H9 (cell line): ENCODE measurements around the gene DPP3. TPM values are rescaled to one million over a fixed set of nuclear protein-coding genes. Genes with fewer than 3 reads are reported as not detected.

ENCODE experiments used
- DNase-seq: peaks from one replicate; pipeline ENCODE4 v3.0.0-alpha.2; 2017
- H2AFZ ChIP-seq: one replicate; pipeline ENCODE4 v1.6.1; 2013; ENCODE audit warnings: mild to moderate bottlenecking, low read length, control low read depth, moderate library complexity
- H2AK5ac ChIP-seq: 2 replicates; pipeline ENCODE4 v1.6.1; 2013; ENCODE audit warnings: low read length, control low read depth, mixed read lengths; ENCODE audit not compliant: insufficient read length
- H2BK120ac ChIP-seq: one replicate; pipeline ENCODE4 v1.6.1; 2013; ENCODE audit warnings: low read depth, mild to moderate bottlenecking, low read length, control low read depth, inconsistent platforms; ENCODE audit not compliant: poor library complexity, severe bottlenecking
- H2BK12ac ChIP-seq: 2 replicates; pipeline ENCODE4 v1.6.1; 2013; ENCODE audit warnings: low read length, control low read depth, mixed read lengths, low read depth; ENCODE audit not compliant: insufficient read length
- H2BK15ac ChIP-seq: 2 replicates; pipeline ENCODE4 v1.6.1; 2013; ENCODE audit warnings: low read depth, low read length, control low read depth
- H2BK20ac ChIP-seq: one replicate; pipeline ENCODE4 v1.6.1; 2013; ENCODE audit warnings: low read depth, mild to moderate bottlenecking, low read length, control low read depth, inconsistent platforms; ENCODE audit not compliant: poor library complexity, severe bottlenecking
- H2BK5ac ChIP-seq: 2 replicates; pipeline ENCODE4 v1.6.1; 2013; ENCODE audit warnings: low read length, control low read depth, mixed read lengths; ENCODE audit not compliant: insufficient read length
- H3K14ac ChIP-seq: 2 replicates; pipeline ENCODE4 v1.6.1; 2013; ENCODE audit warnings: low read length, control low read depth; ENCODE audit not compliant: insufficient read depth
- H3K18ac ChIP-seq: 2 replicates; pipeline ENCODE4 v1.6.1; 2013; ENCODE audit warnings: low read depth, mild to moderate bottlenecking, mixed read lengths, low read length, control low read depth; ENCODE audit not compliant: insufficient read length
- H3K23ac ChIP-seq: 2 replicates; pipeline ENCODE4 v1.6.1; 2013; ENCODE audit warnings: low read length, control low read depth, mixed read lengths, low read depth; ENCODE audit not compliant: insufficient read length
- H3K23me2 ChIP-seq: 2 replicates; pipeline ENCODE4 v1.6.1; 2013; ENCODE audit warnings: low read depth, mild to moderate bottlenecking, mixed read lengths, low read length, control low read depth; ENCODE audit not compliant: insufficient read length, poor library complexity, severe bottlenecking
- H3K27ac ChIP-seq: 2 replicates; pipeline ENCODE4 v1.5.1; 2013; ENCODE audit warnings: low read length, control low read depth, mixed read lengths, low read depth; ENCODE audit not compliant: insufficient read length
- H3K27me3 ChIP-seq: 2 replicates; pipeline ENCODE4 v1.6.1; 2013; ENCODE audit warnings: low read length, control low read depth, inconsistent platforms; ENCODE audit not compliant: insufficient read depth
- H3K4ac ChIP-seq: 2 replicates; pipeline ENCODE4 v1.6.1; 2013; ENCODE audit warnings: low read depth, mild to moderate bottlenecking, control low read depth, inconsistent platforms, low read length, moderate library complexity
- H3K4me1 ChIP-seq: 2 replicates; pipeline ENCODE4 v1.6.1; 2013; ENCODE audit warnings: low read length, control low read depth, inconsistent platforms; ENCODE audit not compliant: insufficient read depth
- H3K4me2 ChIP-seq: 2 replicates; pipeline ENCODE4 v1.6.1; 2013; ENCODE audit warnings: low read length, control low read depth, mixed read lengths; ENCODE audit not compliant: insufficient read length, insufficient read depth
- H3K56ac ChIP-seq: 2 replicates; pipeline ENCODE4 v1.6.1; 2013; ENCODE audit warnings: low read depth, mild to moderate bottlenecking, mixed read lengths, low read length, control low read depth; ENCODE audit not compliant: insufficient read length
- H3K79me1 ChIP-seq: 2 replicates; pipeline ENCODE4 v1.6.1; 2013; ENCODE audit warnings: low read depth, mild to moderate bottlenecking, moderate library complexity, low read length, control low read depth, inconsistent platforms; ENCODE audit not compliant: insufficient read depth, poor library complexity, severe bottlenecking
- H3K79me2 ChIP-seq: 2 replicates; pipeline ENCODE4 v1.6.1; 2013; ENCODE audit warnings: low read length, control low read depth, inconsistent platforms; ENCODE audit not compliant: insufficient read depth
- H3K9ac ChIP-seq: 2 replicates; pipeline ENCODE4 v1.6.1; 2013; ENCODE audit warnings: low read length, control low read depth, mixed read lengths; ENCODE audit not compliant: insufficient read length; ENCODE audit errors: extremely low read depth
- H3K9me3 ChIP-seq: one replicate; pipeline ENCODE4 v1.6.1; 2013; ENCODE audit warnings: low read depth, low read length, inconsistent platforms; ENCODE audit not compliant: control insufficient read depth
- H3T11ph ChIP-seq: one replicate; pipeline ENCODE4 v1.6.1; 2013; ENCODE audit warnings: mild to moderate bottlenecking, low read length, control low read depth, inconsistent platforms
- H4K20me1 ChIP-seq: one replicate; pipeline ENCODE4 v1.6.1; 2013; ENCODE audit not compliant: control insufficient read depth, insufficient read length, insufficient read depth
- H4K5ac ChIP-seq: 2 replicates; pipeline ENCODE4 v1.6.1; 2013; ENCODE audit warnings: low read depth, mild to moderate bottlenecking, mixed read lengths, low read length, control low read depth; ENCODE audit not compliant: insufficient read length
- H4K8ac ChIP-seq: replicated peaks from 2 replicates; pipeline ENCODE4 v1.6.1; 2013; ENCODE audit warnings: low read length, control low read depth, mixed read lengths, low read depth; ENCODE audit not compliant: insufficient read length
- H4K91ac ChIP-seq: 2 replicates; pipeline ENCODE4 v1.6.1; 2013; ENCODE audit warnings: low read depth, mild to moderate bottlenecking, moderate library complexity, mixed read lengths, low read length, control low read depth; ENCODE audit not compliant: insufficient read length
- H3K27ac Mint-ChIP-seq, 3 experiments: 2 replicates in 2 of 3; 3 replicates in 1 of 3; pipeline ENCODE4 v1.8.0; 2020 to 2021; ENCODE audit warnings: mixed read lengths in 3 of 3, mild to moderate bottlenecking in 1 of 3, moderate library complexity in 1 of 3
- H3K27me3 Mint-ChIP-seq: 2 replicates; pipeline ENCODE4 v1.8.0; 2021; ENCODE audit warnings: low read depth, mild to moderate bottlenecking, moderate library complexity, mixed read lengths
- H3K36me3 Mint-ChIP-seq, 3 experiments: 2 replicates in 2 of 3; 3 replicates in 1 of 3; pipeline ENCODE4 v1.8.0; 2020 to 2021; ENCODE audit warnings: low read depth in 3 of 3, mixed read lengths in 3 of 3; ENCODE audit not compliant: insufficient read depth in 1 of 3
- H3K4me1 Mint-ChIP-seq, 2 experiments: 2 replicates each; pipeline ENCODE4 v1.8.0; 2020; ENCODE audit warnings: mixed read lengths in 2 of 2
- H3K4me3 Mint-ChIP-seq, 2 experiments: 2 replicates in 1 of 2; 3 replicates in 1 of 2; pipeline ENCODE4 v1.8.0; 2020 to 2021; ENCODE audit warnings: mild to moderate bottlenecking in 2 of 2, mixed read lengths in 2 of 2, moderate library complexity in 1 of 2
- H3K9me3 Mint-ChIP-seq, 2 experiments: 2 replicates in 1 of 2; 3 replicates in 1 of 2; pipeline ENCODE4 v1.8.0; 2020; ENCODE audit warnings: mild to moderate bottlenecking in 2 of 2, mixed read lengths in 2 of 2, moderate library complexity in 1 of 2
- WGBS: extraction: QIAGEN DNeasy Blood & Tissue Kit; methylation state at CpG from one replicate; pipeline ENCODE4 v1.1.7; 2013; ENCODE audit warnings: missing lambda C conversion rate, low lambda C conversion rate, mixed read lengths; ENCODE audit not compliant: insufficient read length; ENCODE audit errors: extremely low coverage; 5-methylcytosine and 5-hydroxymethylcytosine counted together
- total RNA-seq: library from RNA; stranded (reverse); gene quantifications from 2 replicates; pipeline ENCODE4 v1.2.1, GENCODE V29; 2021
- TF ChIP-seq, protein P1 (sequence below): fragments of 200-600 bp; sonication (generic); conservative IDR thresholded peaks from 3 replicates; pipeline ENCODE4 v1.8.0; 2021; ENCODE audit warnings: antibody characterized with exemption, mild to moderate bottlenecking

DPP3 gene
- total RNA-seq, 1 experiment from 2014 or later, result 85.3 TPM

DNA sequence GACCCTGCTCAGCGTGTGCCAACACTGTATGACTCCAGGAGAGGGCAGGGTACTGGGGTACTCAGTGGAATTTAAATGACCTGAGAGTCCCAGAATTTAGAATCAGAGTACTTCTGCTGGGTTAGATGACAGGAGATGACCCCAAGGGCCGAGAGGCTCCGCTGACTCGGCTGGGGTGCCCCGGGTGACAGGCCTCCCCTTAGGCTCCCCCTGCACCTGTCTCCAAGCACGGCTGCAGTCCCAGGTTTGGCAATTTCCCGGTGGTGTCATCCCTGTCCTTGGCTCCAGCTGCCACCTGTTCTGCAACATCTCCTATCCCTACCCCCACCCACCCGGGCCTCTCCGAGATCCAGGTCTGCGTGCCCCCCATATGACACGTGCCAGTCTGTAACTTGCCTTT is 67.8 kb downstream of the DPP3 start:
- Histone ChIP-seq H2BK15ac (no peak overlapping the region), H2BK120ac (no peak overlapping the region), H2AK5ac (no peak overlapping the region), H3K27me3 (no peaks in the 10 kb centered on the region), H4K20me1 (no peaks in the 10 kb centered on the region), H3K79me1 (no peaks in the 10 kb centered on the region), H3K27ac (no peak overlapping the region), H4K91ac (no peak overlapping the region), H3K4me1 (no peaks in the 10 kb centered on the region), H3K4me2 (peak overlapping the region; percentile 57), H4K5ac (no peak overlapping the region), H3K18ac (no peak overlapping the region), H3K79me2 (no peaks in the 10 kb centered on the region), H3T11ph (no peak overlapping the region), H2BK20ac (no peak overlapping the region), H3K9me3 (no peaks in the 10 kb centered on the region), H2BK5ac (no peak overlapping the region), H3K56ac (no peak overlapping the region), H4K8ac (no peak overlapping the region), H3K4ac (no peak overlapping the region), H3K23ac (no peak overlapping the region), H3K9ac (no peak overlapping the region), H3K14ac (no peak overlapping the region), H3K23me2 (no peaks in the 10 kb centered on the region), H2BK12ac (no peak overlapping the region), H2AFZ (no peak overlapping the region)
- H3K4me1 Mint-ChIP-seq, result peaks cover 37% of the 10 kb centered on the region in 2 experiments
- WGBS, result no CpG with 5 or more reads among the region's 11 CpGs
- H3K36me3 Mint-ChIP-seq, result peaks cover 2 to 30% (median 21%) of the 10 kb centered on the region in 3 experiments; a peak in 6 of 7 replicates
- H3K9me3 Mint-ChIP-seq, result no peaks in the 10 kb centered on the region; a peak in 1 of 5 replicates
- no peak for DNase-seq
- H3K27ac Mint-ChIP-seq, result peak overlapping the region in 1 of 3 experiments; percentile 40; a peak in 1 of 7 replicates
- peak overlapping the region; percentile 82 to 85 for H3K4me3 Mint-ChIP-seq
- no peaks in the 10 kb centered on the region; the same call in 1 of the 2 replicates for H3K27me3 Mint-ChIP-seq
- TF ChIP-seq, protein P1, sequence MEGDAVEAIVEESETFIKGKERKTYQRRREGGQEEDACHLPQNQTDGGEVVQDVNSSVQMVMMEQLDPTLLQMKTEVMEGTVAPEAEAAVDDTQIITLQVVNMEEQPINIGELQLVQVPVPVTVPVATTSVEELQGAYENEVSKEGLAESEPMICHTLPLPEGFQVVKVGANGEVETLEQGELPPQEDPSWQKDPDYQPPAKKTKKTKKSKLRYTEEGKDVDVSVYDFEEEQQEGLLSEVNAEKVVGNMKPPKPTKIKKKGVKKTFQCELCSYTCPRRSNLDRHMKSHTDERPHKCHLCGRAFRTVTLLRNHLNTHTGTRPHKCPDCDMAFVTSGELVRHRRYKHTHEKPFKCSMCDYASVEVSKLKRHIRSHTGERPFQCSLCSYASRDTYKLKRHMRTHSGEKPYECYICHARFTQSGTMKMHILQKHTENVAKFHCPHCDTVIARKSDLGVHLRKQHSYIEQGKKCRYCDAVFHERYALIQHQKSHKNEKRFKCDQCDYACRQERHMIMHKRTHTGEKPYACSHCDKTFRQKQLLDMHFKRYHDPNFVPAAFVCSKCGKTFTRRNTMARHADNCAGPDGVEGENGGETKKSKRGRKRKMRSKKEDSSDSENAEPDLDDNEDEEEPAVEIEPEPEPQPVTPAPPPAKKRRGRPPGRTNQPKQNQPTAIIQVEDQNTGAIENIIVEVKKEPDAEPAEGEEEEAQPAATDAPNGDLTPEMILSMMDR, result no peak
